ENCODE data around the gene P2RX5. TPM values are rescaled to one million over a fixed set of nuclear protein-coding genes. Genes with fewer than 3 reads are reported as not detected.

P2RX5 gene
- total RNA-seq, 1 experiment from 2014 or later: 14.9 TPM

- ATAC-seq (no peak), DNase-seq (ENCODE audit: low read depth, low spot score) (no peak)
- peaks cover 18% of the 10 kb centered on the region for H3K4me1 ChIP-seq (ENCODE audit: control insufficient read depth, insufficient read depth, low read length)
- no peak overlapping the region for H3K4me3 ChIP-seq (ENCODE audit: low read depth in 2 of 2, low read length in 2 of 2)
- intact Hi-C loops (cut with micrococcal nuclease; ENCODE audit: unreplicated experiment) (no loop called here), in situ Hi-C loops (cut with HindIII; ENCODE audit: low pct_unique_long_range_greater_than_20kb, low sequenced_read_pairs) (no loop called here)
- no peaks in the 10 kb centered on the region for H3K9me3 ChIP-seq (ENCODE audit: control insufficient read depth, insufficient read depth, low read depth, low read length)
- BruUV-seq (replicated peaks): no TSS peak
- TF ChIP-seq CTCF (IDR thresholded peaks at IDR 0.05) (no peak), SIN3A (IDR thresholded peaks at IDR 0.05; ENCODE audit: borderline replicate concordance, insufficient read depth, low read depth, low read length) (no peak), POLR2AphosphoS5 (IDR thresholded peaks at IDR 0.05; ENCODE audit: low read depth, low read length) (no peak), TCF7L2 (IDR thresholded peaks at IDR 0.05; ENCODE audit: low read depth, low read length) (no peak), REST (IDR thresholded peaks at IDR 0.05; ENCODE audit: insufficient read depth in 1 of 2, low read depth in 2 of 2, low read length in 1 of 2) (no peak)
- POLR2A ChIA-PET: no interaction called here
- no peaks in the 10 kb centered on the region for H3K27me3 ChIP-seq (ENCODE audit: control insufficient read depth, insufficient read depth, low read length)
- CTCF ChIA-PET: no interaction called here
- H3K36me3 ChIP-seq (ENCODE audit: control insufficient read depth, insufficient read depth, low read length): no peaks in the 10 kb centered on the region
- no peak overlapping the region for H3K27ac ChIP-seq (ENCODE audit: low read length)
Measured at GRCh38 chr17:3658784-3659449, 37.0 kb downstream of the P2RX5 start.

GRCh38 chr17:3657874-3658783, 37.8 kb downstream of the P2RX5 start:
- no peaks in the 10 kb centered on the region for H3K36me3 ChIP-seq (ENCODE audit: control insufficient read depth, insufficient read depth, low read length)
- H3K9me3 ChIP-seq (ENCODE audit: control insufficient read depth, insufficient read depth, low read depth, low read length): no peaks in the 10 kb centered on the region
- in situ Hi-C loops (cut with HindIII; ENCODE audit: low pct_unique_long_range_greater_than_20kb, low sequenced_read_pairs): no loop called here
- H3K4me3 ChIP-seq (ENCODE audit: low read depth in 2 of 2, low read length in 2 of 2): no peak overlapping the region
- no peak for TF ChIP-seq REST (IDR thresholded peaks at IDR 0.05; ENCODE audit: insufficient read depth in 1 of 2, low read depth in 2 of 2, low read length in 1 of 2)
- TF ChIP-seq TCF7L2 (IDR thresholded peaks at IDR 0.05; ENCODE audit: low read depth, low read length): no peak
- POLR2A ChIA-PET: interaction anchor here (1.0 kb wide), 1 partner anchor 22 kb away, joined by 3 read pairs; the partner anchor contains the start of genes CTNS and SHPK
- no TSS peak for BruUV-seq (replicated peaks)
- ATAC-seq (no peak), DNase-seq (ENCODE audit: low read depth, low spot score) (no peak)
- intact Hi-C loops (cut with micrococcal nuclease; ENCODE audit: unreplicated experiment): no loop called here
- peaks cover 18% of the 10 kb centered on the region for H3K4me1 ChIP-seq (ENCODE audit: control insufficient read depth, insufficient read depth, low read length)
- CTCF ChIA-PET: interaction anchor here (0.6 kb wide), 1 partner anchor 806 kb away, joined by 3 read pairs; no protein-coding TSS in a partner anchor
- H3K27me3 ChIP-seq (ENCODE audit: control insufficient read depth, insufficient read depth, low read length): no peaks in the 10 kb centered on the region
- no peak overlapping the region for H3K27ac ChIP-seq (ENCODE audit: low read length)

Measured in Panc1 (cell line).